H9 (cell line): Measurements from ENCODE around the gene IFT122. TPM values are rescaled to one million over a fixed set of nuclear protein-coding genes. Genes with fewer than 3 reads are reported as not detected.

Experiments
- DNase-seq: peaks from one replicate; pipeline ENCODE4 v3.0.0-alpha.2; 2017
- H2AFZ ChIP-seq: one replicate; pipeline ENCODE4 v1.6.1; 2013; ENCODE audit warnings: mild to moderate bottlenecking, low read length, control low read depth, moderate library complexity
- H2AK5ac ChIP-seq: 2 replicates; pipeline ENCODE4 v1.6.1; 2013; ENCODE audit warnings: low read length, control low read depth, mixed read lengths; ENCODE audit not compliant: insufficient read length
- H2BK120ac ChIP-seq: one replicate; pipeline ENCODE4 v1.6.1; 2013; ENCODE audit warnings: low read depth, mild to moderate bottlenecking, low read length, control low read depth, inconsistent platforms; ENCODE audit not compliant: poor library complexity, severe bottlenecking
- H2BK12ac ChIP-seq: 2 replicates; pipeline ENCODE4 v1.6.1; 2013; ENCODE audit warnings: low read length, control low read depth, mixed read lengths, low read depth; ENCODE audit not compliant: insufficient read length
- H2BK15ac ChIP-seq: 2 replicates; pipeline ENCODE4 v1.6.1; 2013; ENCODE audit warnings: low read depth, low read length, control low read depth
- H2BK20ac ChIP-seq: one replicate; pipeline ENCODE4 v1.6.1; 2013; ENCODE audit warnings: low read depth, mild to moderate bottlenecking, low read length, control low read depth, inconsistent platforms; ENCODE audit not compliant: poor library complexity, severe bottlenecking
- H2BK5ac ChIP-seq: 2 replicates; pipeline ENCODE4 v1.6.1; 2013; ENCODE audit warnings: low read length, control low read depth, mixed read lengths; ENCODE audit not compliant: insufficient read length
- H3K14ac ChIP-seq: 2 replicates; pipeline ENCODE4 v1.6.1; 2013; ENCODE audit warnings: low read length, control low read depth; ENCODE audit not compliant: insufficient read depth
- H3K18ac ChIP-seq: 2 replicates; pipeline ENCODE4 v1.6.1; 2013; ENCODE audit warnings: low read depth, mild to moderate bottlenecking, mixed read lengths, low read length, control low read depth; ENCODE audit not compliant: insufficient read length
- H3K23ac ChIP-seq: 2 replicates; pipeline ENCODE4 v1.6.1; 2013; ENCODE audit warnings: low read length, control low read depth, mixed read lengths, low read depth; ENCODE audit not compliant: insufficient read length
- H3K23me2 ChIP-seq: 2 replicates; pipeline ENCODE4 v1.6.1; 2013; ENCODE audit warnings: low read depth, mild to moderate bottlenecking, mixed read lengths, low read length, control low read depth; ENCODE audit not compliant: insufficient read length, poor library complexity, severe bottlenecking
- H3K27ac ChIP-seq: 2 replicates; pipeline ENCODE4 v1.5.1; 2013; ENCODE audit warnings: low read length, control low read depth, mixed read lengths, low read depth; ENCODE audit not compliant: insufficient read length
- H3K27me3 ChIP-seq: 2 replicates; pipeline ENCODE4 v1.6.1; 2013; ENCODE audit warnings: low read length, control low read depth, inconsistent platforms; ENCODE audit not compliant: insufficient read depth
- H3K4ac ChIP-seq: 2 replicates; pipeline ENCODE4 v1.6.1; 2013; ENCODE audit warnings: low read depth, mild to moderate bottlenecking, control low read depth, inconsistent platforms, low read length, moderate library complexity
- H3K4me1 ChIP-seq: 2 replicates; pipeline ENCODE4 v1.6.1; 2013; ENCODE audit warnings: low read length, control low read depth, inconsistent platforms; ENCODE audit not compliant: insufficient read depth
- H3K4me2 ChIP-seq: 2 replicates; pipeline ENCODE4 v1.6.1; 2013; ENCODE audit warnings: low read length, control low read depth, mixed read lengths; ENCODE audit not compliant: insufficient read length, insufficient read depth
- H3K56ac ChIP-seq: 2 replicates; pipeline ENCODE4 v1.6.1; 2013; ENCODE audit warnings: low read depth, mild to moderate bottlenecking, mixed read lengths, low read length, control low read depth; ENCODE audit not compliant: insufficient read length
- H3K79me1 ChIP-seq: 2 replicates; pipeline ENCODE4 v1.6.1; 2013; ENCODE audit warnings: low read depth, mild to moderate bottlenecking, moderate library complexity, low read length, control low read depth, inconsistent platforms; ENCODE audit not compliant: insufficient read depth, poor library complexity, severe bottlenecking
- H3K79me2 ChIP-seq: 2 replicates; pipeline ENCODE4 v1.6.1; 2013; ENCODE audit warnings: low read length, control low read depth, inconsistent platforms; ENCODE audit not compliant: insufficient read depth
- H3K9ac ChIP-seq: 2 replicates; pipeline ENCODE4 v1.6.1; 2013; ENCODE audit warnings: low read length, control low read depth, mixed read lengths; ENCODE audit not compliant: insufficient read length; ENCODE audit errors: extremely low read depth
- H3K9me3 ChIP-seq: one replicate; pipeline ENCODE4 v1.6.1; 2013; ENCODE audit warnings: low read depth, low read length, inconsistent platforms; ENCODE audit not compliant: control insufficient read depth
- H3T11ph ChIP-seq: one replicate; pipeline ENCODE4 v1.6.1; 2013; ENCODE audit warnings: mild to moderate bottlenecking, low read length, control low read depth, inconsistent platforms
- H4K20me1 ChIP-seq: one replicate; pipeline ENCODE4 v1.6.1; 2013; ENCODE audit not compliant: control insufficient read depth, insufficient read length, insufficient read depth
- H4K5ac ChIP-seq: 2 replicates; pipeline ENCODE4 v1.6.1; 2013; ENCODE audit warnings: low read depth, mild to moderate bottlenecking, mixed read lengths, low read length, control low read depth; ENCODE audit not compliant: insufficient read length
- H4K8ac ChIP-seq: replicated peaks from 2 replicates; pipeline ENCODE4 v1.6.1; 2013; ENCODE audit warnings: low read length, control low read depth, mixed read lengths, low read depth; ENCODE audit not compliant: insufficient read length
- H4K91ac ChIP-seq: 2 replicates; pipeline ENCODE4 v1.6.1; 2013; ENCODE audit warnings: low read depth, mild to moderate bottlenecking, moderate library complexity, mixed read lengths, low read length, control low read depth; ENCODE audit not compliant: insufficient read length
- H3K27ac Mint-ChIP-seq, 3 experiments: 2 replicates in 2 of 3; 3 replicates in 1 of 3; pipeline ENCODE4 v1.8.0; 2020 to 2021; ENCODE audit warnings: mixed read lengths in 3 of 3, mild to moderate bottlenecking in 1 of 3, moderate library complexity in 1 of 3
- H3K27me3 Mint-ChIP-seq: 2 replicates; pipeline ENCODE4 v1.8.0; 2021; ENCODE audit warnings: low read depth, mild to moderate bottlenecking, moderate library complexity, mixed read lengths
- H3K36me3 Mint-ChIP-seq, 3 experiments: 2 replicates in 2 of 3; 3 replicates in 1 of 3; pipeline ENCODE4 v1.8.0; 2020 to 2021; ENCODE audit warnings: low read depth in 3 of 3, mixed read lengths in 3 of 3; ENCODE audit not compliant: insufficient read depth in 1 of 3
- H3K4me1 Mint-ChIP-seq, 2 experiments: 2 replicates each; pipeline ENCODE4 v1.8.0; 2020; ENCODE audit warnings: mixed read lengths in 2 of 2
- H3K4me3 Mint-ChIP-seq, 2 experiments: 2 replicates in 1 of 2; 3 replicates in 1 of 2; pipeline ENCODE4 v1.8.0; 2020 to 2021; ENCODE audit warnings: mild to moderate bottlenecking in 2 of 2, mixed read lengths in 2 of 2, moderate library complexity in 1 of 2
- H3K9me3 Mint-ChIP-seq, 2 experiments: 2 replicates in 1 of 2; 3 replicates in 1 of 2; pipeline ENCODE4 v1.8.0; 2020; ENCODE audit warnings: mild to moderate bottlenecking in 2 of 2, mixed read lengths in 2 of 2, moderate library complexity in 1 of 2
- CTCF ChIP-seq: fragments of 200-600 bp; sonication (generic); conservative IDR thresholded peaks from 3 replicates; pipeline ENCODE4 v1.8.0; 2021; ENCODE audit warnings: antibody characterized with exemption, mild to moderate bottlenecking
- WGBS: extraction: QIAGEN DNeasy Blood & Tissue Kit; methylation state at CpG from one replicate; pipeline ENCODE4 v1.1.7; 2013; ENCODE audit warnings: missing lambda C conversion rate, low lambda C conversion rate, mixed read lengths; ENCODE audit not compliant: insufficient read length; ENCODE audit errors: extremely low coverage; 5-methylcytosine and 5-hydroxymethylcytosine counted together
- total RNA-seq: library from RNA; stranded (reverse); gene quantifications from 2 replicates; pipeline ENCODE4 v1.2.1, GENCODE V29; 2021

Gene IFT122
- total RNA-seq, 1 experiment from 2014 or later: 19.3 TPM

GRCh38 chr3:129460155-129460554, 20.1 kb downstream of the IFT122 start:
- no peak overlapping the region for H4K8ac ChIP-seq
- TF ChIP-seq CTCF: no peak
- Mint-ChIP-seq H3K27me3 (no peaks in the 10 kb centered on the region), H3K36me3 (peaks cover 0 to 7% (median 2%) of the 10 kb centered on the region in 3 experiments; a peak in 3 of 7 replicates), H3K9me3 (no peaks in the 10 kb centered on the region), H3K27ac (0 out of 7 replicates have a peak overlapping the region, but pooled peaks of 1 of the 3 experiments have one; percentile 5), H3K4me3 (no peak overlapping the region), H3K4me1 (no peaks in the 10 kb centered on the region)
- no peak overlapping the region for H4K91ac ChIP-seq
- no peak overlapping the region for H3K18ac ChIP-seq
- H2BK12ac ChIP-seq: no peak overlapping the region
- WGBS: no CpG with 5 or more reads among the region's 3 CpGs
- no peaks in the 10 kb centered on the region for H3K9me3 ChIP-seq
- no peak overlapping the region for H3K27ac ChIP-seq
- H3K56ac ChIP-seq: no peak overlapping the region
- no peaks in the 10 kb centered on the region for H3K27me3 ChIP-seq
- H3K23me2 ChIP-seq: no peaks in the 10 kb centered on the region
- H3K4ac ChIP-seq: no peak overlapping the region
- no peak overlapping the region for H2BK20ac ChIP-seq
- no peaks in the 10 kb centered on the region for H3K79me2 ChIP-seq
- DNase-seq: no peak
- no peak overlapping the region for H4K5ac ChIP-seq
- no peaks in the 10 kb centered on the region for H4K20me1 ChIP-seq
- H2BK15ac ChIP-seq: no peak overlapping the region
- no peak overlapping the region for H3K9ac ChIP-seq
- no peak overlapping the region for H2BK120ac ChIP-seq
- no peaks in the 10 kb centered on the region for H3K79me1 ChIP-seq
- H3K4me1 ChIP-seq: no peaks in the 10 kb centered on the region
- no peak overlapping the region for H3K14ac ChIP-seq
- no peak overlapping the region for H2AK5ac ChIP-seq
- H2BK5ac ChIP-seq: no peak overlapping the region
- H3T11ph ChIP-seq: no peak overlapping the region
- H2AFZ ChIP-seq: no peak overlapping the region
- no peak overlapping the region for H3K4me2 ChIP-seq
- no peak overlapping the region for H3K23ac ChIP-seq
